HG02642 (cell line): ENCODE data around the gene TRIM17.
"Not testable (repeated sequence)": the region's sequence is repeated elsewhere in the genome, so short reads cannot be mapped to it uniquely, and the experiment has no call there.

Source experiments
- ATAC-seq: cut with Tn5 transposase; IDR thresholded peaks from one replicate; pipeline ENCODE4 v1.9.1; 2021; ENCODE audit warnings: mild to moderate bottlenecking; ENCODE audit not compliant: unreplicated experiment, poor library complexity

Gene TRIM17

DNA sequence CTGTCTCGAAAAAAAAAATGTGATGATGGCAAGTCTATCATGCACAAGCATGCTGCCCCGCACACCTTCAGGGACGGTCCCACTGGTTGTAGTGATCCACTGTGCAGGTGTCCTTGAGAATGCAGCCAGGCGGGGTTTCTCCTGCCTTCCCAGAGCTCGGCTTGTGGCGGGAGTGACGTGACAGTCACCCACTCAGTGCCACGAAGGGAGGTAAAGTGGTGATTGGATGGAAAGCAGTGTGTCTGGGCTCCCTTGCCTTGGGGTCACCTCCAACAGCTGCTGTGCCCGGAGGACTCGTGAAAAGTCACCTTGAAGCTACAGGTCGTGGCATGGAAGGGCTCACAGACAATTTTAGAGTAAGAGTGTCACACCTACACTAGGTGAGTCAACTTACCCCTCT, 33.5 kb upstream of the TRIM17 start:
- no peak for ATAC-seq

- ATAC-seq: no peak
Observed at GRCh38 chr1:228448372-228448771, 31.7 kb upstream of the TRIM17 start.

GRCh38 chr1:228446852-228447251, 30.2 kb upstream of the TRIM17 start:
- no peak for ATAC-seq

- no peak for ATAC-seq
Observed at GRCh38 chr1:228445843-228446650, 29.4 kb upstream of the TRIM17 start.

- ATAC-seq: no peak
Observed at GRCh38 chr1:228445490-228445842, 28.8 kb upstream of the TRIM17 start.

DNA sequence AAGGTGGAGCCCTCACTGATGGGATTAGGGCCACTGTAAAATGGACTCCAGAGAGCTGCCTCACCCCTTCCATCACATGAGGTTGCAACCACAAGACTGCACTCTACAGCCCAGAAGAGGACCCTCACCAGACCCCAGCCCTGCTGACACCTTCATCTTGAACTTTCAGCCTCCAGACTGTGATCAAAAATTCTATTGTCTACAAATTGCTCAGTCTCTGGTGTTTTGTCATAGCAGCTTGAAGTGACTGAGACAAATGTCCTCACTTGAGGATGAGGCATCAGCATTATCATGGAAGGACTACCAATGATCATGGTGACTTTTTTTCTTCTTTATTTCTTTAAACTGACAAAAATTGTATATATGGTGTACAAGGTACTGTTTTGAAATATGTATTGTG, 26.7 kb upstream of the TRIM17 start:
- ATAC-seq: no peak

- ATAC-seq: no peak
Observed at GRCh38 chr1:228440761-228441500, 24.3 kb upstream of the TRIM17 start.

- no peak for ATAC-seq
Observed at GRCh38 chr1:228438266-228438665, 21.6 kb upstream of the TRIM17 start.

DNA sequence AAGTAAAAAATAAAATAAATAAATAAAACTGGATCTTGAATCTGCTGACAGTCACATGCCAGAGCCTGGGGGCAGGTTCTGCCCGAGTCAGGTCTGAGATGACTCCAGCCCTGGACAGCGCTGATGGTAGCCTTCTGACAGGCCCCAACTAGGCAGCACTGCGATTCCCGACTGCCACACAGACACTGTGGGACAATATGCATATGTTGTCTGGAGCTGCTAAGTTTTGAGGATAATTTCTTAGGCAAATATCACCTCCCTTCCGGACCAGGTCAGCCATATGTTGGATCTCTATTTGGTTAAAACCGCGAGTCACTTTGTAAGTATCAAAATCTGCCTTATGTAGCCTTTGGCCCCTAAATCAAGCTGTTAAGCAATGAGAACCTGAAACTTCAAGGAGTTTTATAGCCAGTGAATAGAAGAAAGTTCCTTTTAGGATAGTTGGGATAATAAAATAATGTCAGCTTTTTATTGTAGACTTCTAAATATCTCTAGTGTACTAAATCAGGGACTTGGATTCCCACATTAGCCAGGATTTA, 20.8 kb upstream of the TRIM17 start:
- ATAC-seq: no peak

- ATAC-seq: no peak
Observed at GRCh38 chr1:228434689-228435088, 18.0 kb upstream of the TRIM17 start.

GRCh38 chr1:228433337-228434053, 16.8 kb upstream of the TRIM17 start:
- not testable (repeated sequence) for ATAC-seq

- no peak for ATAC-seq
Observed at GRCh38 chr1:228430243-228430642, 13.6 kb upstream of the TRIM17 start.

DNA sequence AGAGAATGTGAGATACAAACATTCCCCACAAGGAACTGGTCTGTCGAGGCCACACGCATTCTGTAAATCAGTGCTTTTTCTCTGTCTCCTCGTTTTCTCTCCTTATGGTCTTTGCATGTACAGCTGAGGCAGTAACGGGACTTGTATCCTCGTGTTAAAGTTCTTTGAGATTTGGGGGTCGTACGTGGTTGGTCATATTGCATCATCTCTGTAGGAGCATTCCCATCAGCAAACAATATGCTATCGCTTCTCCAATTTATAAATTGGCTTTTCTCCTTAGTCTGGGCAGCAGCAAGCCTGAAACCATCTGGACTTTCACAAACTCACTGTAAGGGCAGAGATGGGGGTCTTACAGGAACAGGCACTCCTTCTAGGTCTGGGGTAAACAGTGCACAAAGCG, 13.0 kb upstream of the TRIM17 start:
- ATAC-seq: no peak

DNA sequence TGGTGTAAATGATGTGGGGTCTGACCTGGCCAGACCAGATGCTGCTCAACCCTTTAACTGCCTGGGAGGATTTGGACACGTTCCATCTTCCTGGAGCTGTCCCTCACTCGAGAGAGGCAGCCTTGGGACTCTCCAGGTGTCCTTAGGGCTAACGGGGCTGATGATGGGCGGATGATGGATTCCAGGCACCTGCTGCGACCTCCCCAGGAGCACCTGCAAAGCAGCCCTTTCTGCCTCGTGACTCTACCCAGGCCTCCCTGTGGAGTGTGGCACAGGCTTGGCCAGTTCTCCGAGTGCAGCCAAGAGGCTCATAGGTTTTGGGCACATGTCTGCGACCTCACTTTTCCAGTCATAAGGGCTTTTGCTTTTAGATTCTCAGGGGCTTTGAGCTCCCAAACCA, 12.3 kb upstream of the TRIM17 start:
- no peak for ATAC-seq

DNA sequence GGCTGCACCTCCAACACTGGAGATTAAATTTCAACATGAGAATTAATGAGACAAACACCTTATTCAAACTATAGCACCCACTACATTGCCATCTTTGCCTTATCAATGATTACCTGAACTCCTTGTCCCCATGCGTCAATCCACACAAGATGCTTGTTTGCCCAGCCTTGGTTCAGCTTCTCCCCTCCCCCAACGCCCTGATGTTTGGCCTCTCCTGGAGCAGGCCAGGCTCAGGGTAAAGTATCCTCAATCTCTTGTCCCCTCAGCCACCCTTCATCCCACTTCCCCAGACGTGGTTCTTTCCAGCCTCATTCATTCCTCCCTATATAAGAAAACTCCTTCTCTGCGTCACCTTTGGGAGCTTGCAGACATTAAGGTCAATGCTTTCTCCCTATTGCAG, 11.8 kb upstream of the TRIM17 start:
- no peak for ATAC-seq

DNA sequence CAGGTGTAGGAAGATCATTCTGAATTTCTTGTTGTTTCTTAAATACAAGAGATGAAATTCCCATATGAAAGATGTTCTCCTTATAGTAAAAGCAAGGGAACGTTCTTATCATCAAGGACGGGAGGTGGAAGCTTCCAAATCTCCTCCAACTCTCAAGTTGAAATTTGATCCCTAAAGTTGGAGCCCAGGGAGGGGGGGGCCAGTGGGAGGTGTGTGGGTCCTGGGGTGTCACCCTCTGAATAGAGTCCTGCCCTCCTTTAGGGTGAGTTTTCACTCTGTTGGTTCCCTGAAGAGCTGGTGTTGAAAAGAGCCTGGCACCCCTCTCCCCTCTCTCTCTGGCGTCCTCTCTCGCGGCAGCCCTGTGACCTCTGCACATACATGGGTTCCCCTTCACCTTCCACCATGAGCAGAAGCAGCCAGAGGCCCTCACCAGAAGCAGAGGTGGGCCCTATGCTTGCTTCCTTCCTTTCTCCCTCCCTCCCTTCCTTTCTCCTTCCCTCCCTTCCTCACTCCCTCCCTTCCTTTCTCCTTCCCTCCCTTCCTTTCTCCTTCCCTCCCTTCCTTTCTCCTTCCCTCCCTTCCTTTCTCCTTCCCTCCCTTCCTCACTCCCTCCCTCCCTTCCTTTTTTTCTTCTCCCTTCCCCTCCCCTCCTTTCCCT, 10.0 kb upstream of the TRIM17 start:
- ATAC-seq: no peak

DNA sequence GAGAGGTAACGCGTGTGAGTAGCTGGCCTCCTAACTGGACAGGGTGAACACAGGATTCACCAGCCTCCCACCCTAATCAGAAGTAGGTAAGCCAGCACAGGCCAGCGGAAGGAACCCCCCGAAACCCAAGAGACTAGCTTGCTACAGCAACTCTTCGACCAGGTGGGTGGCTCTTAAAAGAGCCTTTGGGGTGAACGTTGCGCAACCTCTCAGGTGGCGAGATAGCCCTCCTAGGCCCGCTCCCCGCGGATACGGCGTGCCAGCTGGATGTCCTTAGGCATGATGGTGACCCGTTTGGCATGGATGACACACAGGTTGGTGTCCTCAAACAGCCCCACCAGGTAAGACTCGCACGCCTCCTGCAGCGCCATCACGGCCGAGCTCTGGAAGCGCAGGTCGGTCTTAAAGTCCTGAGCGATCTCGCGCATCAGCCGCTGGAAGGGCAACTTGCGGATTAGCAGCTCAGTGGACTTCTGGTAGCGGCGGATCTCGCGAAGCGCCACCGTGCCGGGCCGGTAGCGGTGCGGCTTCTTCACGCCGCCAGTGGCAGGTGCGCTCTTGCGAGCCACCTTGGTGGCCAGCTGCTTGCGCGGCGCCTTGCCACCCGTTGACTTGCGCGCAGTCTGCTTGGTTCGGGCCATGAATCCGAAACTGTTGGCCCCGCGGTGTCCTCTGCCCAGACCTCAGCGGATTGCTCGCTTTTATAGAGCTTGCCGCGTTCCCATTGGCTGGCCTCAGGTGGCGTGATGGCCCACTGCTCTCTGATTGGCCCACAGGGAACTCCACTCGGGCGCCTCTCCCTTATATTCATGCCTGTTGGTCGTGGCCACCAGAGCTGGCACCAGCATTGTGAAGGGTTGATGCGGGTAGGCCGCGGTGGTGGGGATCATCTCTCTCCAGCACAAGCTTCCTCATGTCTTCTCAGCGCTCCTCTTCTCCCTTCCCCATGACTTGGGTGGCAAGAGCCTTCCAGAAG, 8.3 kb upstream of the TRIM17 start:
- no peak for ATAC-seq

GRCh38 chr1:228423404-228424053, 6.9 kb upstream of the TRIM17 start:
- no peak for ATAC-seq
